Mesodermal cell (in vitro differentiated cells): Measurements from ENCODE around the gene RCBTB1.

Source experiments
- H3K27ac ChIP-seq: 2 replicates; pipeline ENCODE4 v1.7.0; 2013; ENCODE audit warnings: mild to moderate bottlenecking, low read depth, low read length, moderate library complexity; ENCODE audit not compliant: severe bottlenecking
- H3K36me3 ChIP-seq: 2 replicates; pipeline ENCODE4 v1.7.1; 2013; ENCODE audit warnings: mild to moderate bottlenecking, low read length, moderate library complexity; ENCODE audit not compliant: control insufficient read depth, insufficient read depth
- H3K4me1 ChIP-seq: one replicate; pipeline ENCODE4 v1.7.1; 2013; ENCODE audit warnings: mild to moderate bottlenecking, low read length; ENCODE audit not compliant: insufficient read depth, control insufficient read depth, poor library complexity, severe bottlenecking
- H3K4me3 ChIP-seq: 2 replicates; pipeline ENCODE4 v1.7.0; 2013; ENCODE audit warnings: low read length, control low read depth, mild to moderate bottlenecking; ENCODE audit not compliant: insufficient read depth, poor library complexity, severe bottlenecking; ENCODE audit errors: extremely low read depth
- H3K9me3 ChIP-seq: 2 replicates; pipeline ENCODE4 v1.7.1; 2013; ENCODE audit warnings: mild to moderate bottlenecking, low read length, moderate library complexity; ENCODE audit not compliant: control insufficient read depth
- WGBS, 2 experiments: methylation state at CpG; one replicate each; pipeline ENCODE4 v1.1.5; 2013; ENCODE audit warnings: missing lambda C conversion rate in 2 of 2; ENCODE audit not compliant: insufficient coverage in 2 of 2; 5-methylcytosine and 5-hydroxymethylcytosine counted together

RCBTB1 gene

GRCh38 chr13:49554387-49554786, 31.0 kb downstream of the RCBTB1 start:
- H3K4me3 ChIP-seq = no peak overlapping the region
- no peaks in the 10 kb centered on the region for H3K4me1 ChIP-seq
- H3K36me3 ChIP-seq = peaks cover 59% of the 10 kb centered on the region
- 88 to 93% methylated on average over 9 to 10 of the region's 11 CpGs for WGBS, 2 experiments
- H3K9me3 ChIP-seq = no peaks in the 10 kb centered on the region
- H3K27ac ChIP-seq = no peak overlapping the region

GRCh38 chr13:49553888-49554287, 31.5 kb downstream of the RCBTB1 start:
- WGBS, 2 experiments = 67 to 100% methylated on average over 1 of the region's 2 CpGs
- Histone ChIP-seq H3K4me1 (no peaks in the 10 kb centered on the region), H3K4me3 (no peak overlapping the region), H3K27ac (no peak overlapping the region), H3K36me3 (peaks cover 58% of the 10 kb centered on the region), H3K9me3 (no peaks in the 10 kb centered on the region)

GRCh38 chr13:49550942-49551644, 34.3 kb downstream of the RCBTB1 start:
- Histone ChIP-seq H3K36me3 (peaks cover 57% of the 10 kb centered on the region), H3K27ac (no peak overlapping the region), H3K4me3 (no peak overlapping the region), H3K4me1 (no peaks in the 10 kb centered on the region), H3K9me3 (no peaks in the 10 kb centered on the region)
- WGBS, 2 experiments = 92 to 95% methylated on average over 7 to 10 of the region's 10 CpGs

GRCh38 chr13:49549289-49549688, 36.1 kb downstream of the RCBTB1 start:
- Histone ChIP-seq H3K36me3 (peaks cover 49% of the 10 kb centered on the region), H3K4me1 (no peaks in the 10 kb centered on the region), H3K4me3 (no peak overlapping the region), H3K27ac (no peak overlapping the region), H3K9me3 (no peaks in the 10 kb centered on the region)
- 90 to 91% methylated on average over 8 to 9 of the region's 15 CpGs for WGBS, 2 experiments

GRCh38 chr13:49546561-49546960, 38.8 kb downstream of the RCBTB1 start:
- no peaks in the 10 kb centered on the region for H3K9me3 ChIP-seq
- peaks cover 46% of the 10 kb centered on the region for H3K36me3 ChIP-seq
- WGBS, 2 experiments = 92 to 96% methylated on average over 5 to 7 of the region's 9 CpGs
- H3K4me3 ChIP-seq = no peak overlapping the region
- H3K4me1 ChIP-seq = peaks cover under 1% of the 10 kb centered on the region
- no peak overlapping the region for H3K27ac ChIP-seq

GRCh38 chr13:49545661-49546060, 39.7 kb downstream of the RCBTB1 start:
- peaks cover 46% of the 10 kb centered on the region for H3K36me3 ChIP-seq

GRCh38 chr13:49543656-49544055, 41.7 kb downstream of the RCBTB1 start:
- no peak overlapping the region for H3K4me3 ChIP-seq
- peaks cover 21% of the 10 kb centered on the region for H3K4me1 ChIP-seq
- H3K36me3 ChIP-seq = peaks cover 50% of the 10 kb centered on the region
- WGBS, 2 experiments = 100% methylated on average over 2 of the region's 3 CpGs
- no peaks in the 10 kb centered on the region for H3K9me3 ChIP-seq
- H3K27ac ChIP-seq = no peak overlapping the region

More at GRCh38 chr13:49545661-49546060, 39.7 kb downstream of the RCBTB1 start:
- H3K4me1 ChIP-seq = peaks cover 9% of the 10 kb centered on the region
- no peaks in the 10 kb centered on the region for H3K9me3 ChIP-seq
- no peak overlapping the region for H3K27ac ChIP-seq
- H3K4me3 ChIP-seq = no peak overlapping the region
- 92 to 93% methylated on average over 4 of the region's 4 CpGs for WGBS, 2 experiments

GRCh38 chr13:49540552-49540951, 44.8 kb downstream of the RCBTB1 start:
- 55% methylated on average over 6 of the region's 7 CpGs for WGBS, 2 experiments
- Histone ChIP-seq H3K36me3 (peaks cover 39% of the 10 kb centered on the region), H3K4me1 (peaks cover 21% of the 10 kb centered on the region), H3K4me3 (no peak overlapping the region), H3K9me3 (no peaks in the 10 kb centered on the region), H3K27ac (peak overlapping the region; percentile 78)

GRCh38 chr13:49539746-49540145, 45.6 kb downstream of the RCBTB1 start:
- whole genome bisulfite sequencing, 2 experiments = 100% methylated on average over 1 of the region's 3 CpGs
- Histone ChIP-seq H3K27ac (peak overlapping the region; percentile 78), H3K36me3 (peaks cover 35% of the 10 kb centered on the region)

DNA sequence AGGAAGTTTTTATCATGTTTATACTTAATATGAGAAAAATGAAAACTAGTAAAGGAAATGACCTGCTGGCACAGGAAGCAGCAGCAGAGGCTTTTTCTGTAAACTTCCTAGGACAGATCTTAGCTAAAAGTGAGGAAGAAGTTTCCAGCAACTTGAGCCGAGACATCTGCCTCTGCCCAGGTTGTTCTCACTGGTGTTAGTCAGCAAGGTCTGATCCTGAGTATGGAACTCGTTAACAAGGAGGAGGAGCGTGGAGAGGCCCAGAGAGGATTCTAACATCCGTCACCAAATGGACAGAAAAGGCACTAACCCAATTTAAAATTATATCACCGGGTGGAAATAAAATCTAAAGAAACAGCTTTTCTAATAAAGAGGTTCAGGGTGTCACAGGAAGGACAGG, 46.0 kb downstream of the RCBTB1 start:
- WGBS, 2 experiments = 90 to 100% methylated on average over 1 to 2 of the region's 5 CpGs
- Histone ChIP-seq H3K36me3 (peaks cover 35% of the 10 kb centered on the region), H3K4me1 (peaks cover 21% of the 10 kb centered on the region), H3K27ac (no peak overlapping the region), H3K4me3 (no peak overlapping the region), H3K9me3 (no peaks in the 10 kb centered on the region)

More at GRCh38 chr13:49539746-49540145, 45.6 kb downstream of the RCBTB1 start:
- Histone ChIP-seq H3K4me1 (peaks cover 21% of the 10 kb centered on the region), H3K4me3 (no peak overlapping the region), H3K9me3 (no peaks in the 10 kb centered on the region)

GRCh38 chr13:49538404-49538803, 47.0 kb downstream of the RCBTB1 start:
- no peaks in the 10 kb centered on the region for H3K9me3 ChIP-seq
- no peak overlapping the region for H3K27ac ChIP-seq
- WGBS, 2 experiments = 79 to 100% methylated on average over 1 to 2 of the region's 2 CpGs
- peaks cover 31% of the 10 kb centered on the region for H3K36me3 ChIP-seq
- H3K4me1 ChIP-seq = peaks cover 21% of the 10 kb centered on the region
- H3K4me3 ChIP-seq = no peak overlapping the region
